LNCAP (cell line): ENCODE data around the gene NOS3.

Experiments used
- CTCF ChIP-seq: fragments of 450-650 bp; IDR thresholded peaks from 2 replicates; pipeline ENCODE4 v1.5.1; 2017; ENCODE audit warnings: mild to moderate bottlenecking

The NOS3 gene

GRCh38 chr7:150954986-150955518 is 35.8 kb upstream of the NOS3 start:
- TF ChIP-seq CTCF, result no peak

GRCh38 chr7:150955519-150956394 is 35.1 kb upstream of the NOS3 start:
- no peak for TF ChIP-seq CTCF

DNA sequence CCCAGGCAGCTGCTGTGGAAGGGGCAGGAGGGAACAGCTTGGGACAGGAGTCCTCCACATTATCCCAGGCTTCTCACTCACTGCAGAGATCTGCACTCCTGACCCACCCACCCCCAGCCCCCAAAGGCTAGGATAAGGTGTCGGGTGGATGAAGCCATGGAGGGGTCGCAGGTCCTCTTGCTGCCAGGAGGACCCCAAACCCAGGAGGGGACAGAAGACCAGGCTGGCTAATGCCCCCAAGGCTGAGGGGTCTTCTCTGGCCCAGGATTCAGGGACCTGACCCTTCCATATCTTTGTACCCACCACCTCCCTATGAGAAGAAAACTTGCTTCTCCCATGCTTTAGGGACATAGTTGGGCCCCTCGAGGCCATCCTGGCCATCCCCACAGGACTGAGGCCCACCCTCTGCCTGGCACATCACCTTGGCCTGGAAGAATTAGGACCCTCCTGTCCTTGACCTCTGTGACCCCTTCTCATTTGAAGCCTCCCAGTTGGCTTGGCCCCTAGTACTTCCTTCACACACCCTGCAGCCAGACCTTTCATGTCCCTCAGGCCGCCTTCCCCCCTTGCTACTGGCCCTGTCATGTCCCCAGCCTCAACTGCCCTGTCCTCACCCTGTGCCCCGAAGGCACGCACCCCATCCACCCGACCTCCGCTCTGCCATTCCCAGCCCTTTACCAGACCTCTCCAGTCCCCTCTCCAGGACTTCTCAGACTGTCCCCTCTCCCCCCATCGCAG is 34.3 kb upstream of the NOS3 start:
- TF ChIP-seq CTCF, result no peak

DNA sequence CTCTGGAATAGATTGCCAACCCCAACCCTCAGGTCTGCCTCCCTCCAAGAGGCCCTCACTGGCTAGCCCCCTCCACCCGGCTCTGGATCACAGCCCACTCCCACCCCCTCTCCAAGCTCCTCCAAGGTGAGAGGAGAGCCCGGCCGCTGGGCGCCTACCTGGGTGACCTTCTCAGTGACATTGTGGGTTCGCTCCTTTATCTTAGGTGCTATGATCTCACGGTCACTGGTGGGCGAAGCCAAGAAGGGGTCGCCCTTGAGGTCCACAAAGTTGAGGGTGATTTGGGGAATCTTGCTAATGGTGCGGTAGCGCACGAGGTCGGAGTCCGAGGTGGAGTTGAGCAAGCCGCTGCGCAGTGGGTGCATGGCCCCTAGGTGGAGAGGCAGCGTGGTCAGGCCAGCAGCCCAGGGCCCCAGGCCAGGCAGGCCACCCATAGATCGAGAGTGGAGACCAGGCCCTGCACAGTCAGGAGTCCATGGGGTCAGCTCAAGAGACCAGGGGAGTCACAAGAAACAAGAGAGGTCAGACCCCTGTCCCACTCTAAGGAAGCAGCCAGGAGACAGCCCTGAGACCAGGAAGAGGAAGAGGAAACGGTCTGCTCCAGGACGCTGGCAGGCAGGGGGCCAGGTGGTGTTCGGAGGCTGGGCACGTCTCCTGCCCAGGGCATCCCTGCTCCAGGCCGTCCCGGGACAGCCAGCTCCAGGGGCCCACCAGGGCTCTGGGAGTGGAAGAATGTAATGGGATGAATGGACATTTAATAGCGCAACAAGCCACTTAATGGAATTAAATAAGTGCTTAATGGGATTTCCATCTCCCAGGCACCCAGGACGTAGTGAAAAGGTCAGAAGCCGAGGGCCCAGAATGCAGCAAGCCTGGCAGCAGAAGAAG is 33.4 kb upstream of the NOS3 start:
- no peak for TF ChIP-seq CTCF

- no peak for TF ChIP-seq CTCF
These were observed 32.7 kb upstream of the NOS3 start for GRCh38 chr7:150958062-150958552.

DNA sequence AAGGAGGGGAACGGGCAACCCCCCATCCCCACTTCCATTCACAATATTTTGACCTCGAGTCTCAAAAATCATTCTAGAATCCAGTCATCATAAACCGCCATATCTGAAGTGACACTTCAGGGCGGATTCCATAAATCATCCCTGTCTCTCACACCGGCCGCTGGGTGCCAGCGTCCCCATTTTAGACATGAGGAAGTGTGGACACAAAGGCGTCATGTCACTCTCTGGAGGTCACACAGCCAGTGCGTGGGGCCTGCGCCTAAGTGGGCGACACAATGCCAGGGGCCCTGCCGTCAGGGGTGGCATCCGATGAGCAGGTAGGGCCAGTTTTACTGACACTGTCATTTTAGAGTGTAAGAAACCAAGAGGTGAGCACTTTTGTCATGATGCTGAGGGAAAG is 32.2 kb upstream of the NOS3 start:
- no peak for TF ChIP-seq CTCF

GRCh38 chr7:150959081-150959480 is 31.7 kb upstream of the NOS3 start:
- TF ChIP-seq CTCF, result no peak
